IMR-90 (cell line): ENCODE measurements around the gene SOX30. TPM values are rescaled to one million over a fixed set of nuclear protein-coding genes. Genes with fewer than 3 reads are reported as not detected.

ENCODE experiments used
- ATAC-seq: fragments of 200-7000 bp; cut with Tn5 transposase; 2 replicates; pipeline ENCODE4 v1.9.1; 2020; ENCODE audit warnings: low read depth, mild to moderate bottlenecking, moderate library complexity
- BruUV-seq: library from RNA; stranded (reverse); fragments of 400-500 nt; replicated peaks from 2 replicates; lab custom pipeline; 2021; lab: Mats Ljungman, UMichigan
- CTCF ChIA-PET: fragments of 300-600 bp; formaldehyde crosslinking; extraction: SDS; loops from one replicate; lab custom pipeline; 2021; ENCODE audit warnings: antibody characterized with exemption; lab: Yijun Ruan, JAX
- POLR2A ChIA-PET: fragments of 300-600 bp; sonication (Branson Sonifier 250); formaldehyde crosslinking; loops from one replicate; lab custom pipeline; 2022; ENCODE audit warnings: antibody characterized with exemption; ENCODE audit not compliant: unreplicated experiment; lab: Charles Lee
- DNase-seq: peaks from one replicate; pipeline ENCODE4 v3.0.0; 2013
- H2AFZ ChIP-seq: replicated peaks from 2 replicates; pipeline ENCODE3; 2013; ENCODE audit warnings: low read length, mild to moderate bottlenecking; ENCODE audit not compliant: poor library complexity
- H2AK5ac ChIP-seq: 2 replicates; pipeline ENCODE4 v1.6.1; 2013; ENCODE audit warnings: low read depth, low read length, inconsistent platforms
- H2AK9ac ChIP-seq: replicated peaks from 2 replicates; pipeline ENCODE3; 2013; ENCODE audit warnings: mild to moderate bottlenecking, low read depth, low read length, moderate library complexity; ENCODE audit not compliant: poor library complexity
- H2BK120ac ChIP-seq: 2 replicates; pipeline ENCODE4 v1.6.1; 2013; ENCODE audit warnings: low read depth, low read length, inconsistent platforms
- H2BK15ac ChIP-seq: 3 replicates; pipeline ENCODE4 v1.6.1; 2013; ENCODE audit warnings: low read depth, low read length, inconsistent platforms
- H2BK20ac ChIP-seq: 2 replicates; pipeline ENCODE4 v1.6.1; 2013; ENCODE audit warnings: low read depth, mild to moderate bottlenecking, inconsistent platforms, low read length, moderate library complexity
- H2BK5ac ChIP-seq: 2 replicates; pipeline ENCODE4 v1.6.1; 2013; ENCODE audit warnings: mild to moderate bottlenecking, low read depth, low read length, inconsistent platforms; ENCODE audit not compliant: poor library complexity, severe bottlenecking
- H3K14ac ChIP-seq: replicated peaks from 2 replicates; pipeline ENCODE4 v1.6.1; 2013; ENCODE audit warnings: low read depth, low read length, inconsistent platforms
- H3K18ac ChIP-seq: 2 replicates; pipeline ENCODE4 v1.6.1; 2013; ENCODE audit warnings: low read depth, low read length, control low read depth
- H3K23ac ChIP-seq: 2 replicates; pipeline ENCODE4 v1.6.1; 2013; ENCODE audit warnings: low read depth, low read length, inconsistent platforms
- H3K27ac ChIP-seq: 2 replicates; pipeline ENCODE4 v1.5.1; 2013; ENCODE audit warnings: mild to moderate bottlenecking, control low read depth, low read length; ENCODE audit not compliant: insufficient read depth
- H3K27me3 ChIP-seq: 2 replicates; pipeline ENCODE4 v1.6.1; 2013; ENCODE audit warnings: low read length; ENCODE audit not compliant: control insufficient read depth, insufficient read depth
- H3K36me3 ChIP-seq: 2 replicates; pipeline ENCODE4 v1.6.1; 2013; ENCODE audit warnings: low read length, mixed read lengths; ENCODE audit not compliant: control insufficient read depth, insufficient read depth
- H3K4ac ChIP-seq: 2 replicates; pipeline ENCODE4 v1.6.1; 2013; ENCODE audit warnings: low read depth, low read length, inconsistent platforms
- H3K4me1 ChIP-seq: 2 replicates; pipeline ENCODE4 v1.6.1; 2013; ENCODE audit warnings: low read length, mixed read lengths; ENCODE audit not compliant: control insufficient read depth, insufficient read depth
- H3K4me2 ChIP-seq: 2 replicates; pipeline ENCODE4 v1.6.1; 2013; ENCODE audit warnings: low read depth, mild to moderate bottlenecking, control low read depth, low read length, moderate library complexity
- H3K4me3 ChIP-seq: 2 replicates; pipeline ENCODE4 v1.5.1; 2013; ENCODE audit warnings: low read depth, mild to moderate bottlenecking, control low read depth, low read length, moderate library complexity; ENCODE audit not compliant: insufficient read depth
- H3K56ac ChIP-seq: 2 replicates; pipeline ENCODE4 v1.6.1; 2013; ENCODE audit warnings: low read length, inconsistent platforms; ENCODE audit not compliant: insufficient read depth; ENCODE audit errors: extremely low read depth
- H3K79me1 ChIP-seq, 2 experiments: 2 replicates each; pipeline ENCODE4 v1.6.1; 2013; ENCODE audit warnings: low read length in 2 of 2, inconsistent platforms in 1 of 2, low read depth in 1 of 2
- H3K9ac ChIP-seq: 2 replicates; pipeline ENCODE4 v1.6.1; 2013; ENCODE audit warnings: low read depth, low read length, control low read depth
- H3K9me1 ChIP-seq: 2 replicates; pipeline ENCODE4 v1.6.1; 2013; ENCODE audit warnings: low read length, inconsistent platforms; ENCODE audit not compliant: insufficient read depth
- H3K9me3 ChIP-seq: 2 replicates; pipeline ENCODE4 v1.6.1; 2013; ENCODE audit warnings: low read length; ENCODE audit not compliant: control insufficient read depth, insufficient read depth
- H4K20me1 ChIP-seq: 2 replicates; pipeline ENCODE4 v1.6.1; 2013; ENCODE audit warnings: low read length, inconsistent platforms; ENCODE audit not compliant: insufficient read depth
- H4K5ac ChIP-seq: 2 replicates; pipeline ENCODE4 v1.6.1; 2013; ENCODE audit warnings: mild to moderate bottlenecking, low read depth, low read length, control low read depth
- H4K8ac ChIP-seq, 2 experiments: 2 replicates each; pipeline ENCODE4 v1.6.1; 2013; ENCODE audit warnings: low read depth in 2 of 2, low read length in 2 of 2, control low read depth in 1 of 2, inconsistent platforms in 1 of 2
- H4K91ac ChIP-seq: 2 replicates; pipeline ENCODE4 v1.6.1; 2013; ENCODE audit warnings: low read depth, low read length, inconsistent platforms; ENCODE audit not compliant: insufficient read depth
- BHLHE40 ChIP-seq: fragments of 150-350 bp; IDR thresholded peaks from 2 replicates; pipeline ENCODE4 v1.6.1; 2016; ENCODE audit warnings: mild to moderate bottlenecking, low read depth, low read length
- CEBPB ChIP-seq: IDR thresholded peaks from 2 replicates; pipeline ENCODE4 v1.6.1; 2012; ENCODE audit warnings: low read depth, low read length, improper control_type of control experiment
- CHD1 ChIP-seq: IDR thresholded peaks from 2 replicates; pipeline ENCODE4 v1.6.1; 2012; ENCODE audit warnings: low read depth, low read length, improper control_type of control experiment
- FOS ChIP-seq: fragments of 150-350 bp; IDR thresholded peaks from 2 replicates; pipeline ENCODE4 v1.6.1; 2016; ENCODE audit warnings: low read depth, low read length
- MAFK ChIP-seq: IDR thresholded peaks from 2 replicates; pipeline ENCODE4 v1.6.1; 2012; ENCODE audit warnings: low read depth, low read length, improper control_type of control experiment
- MAZ ChIP-seq: IDR thresholded peaks from 2 replicates; pipeline ENCODE4 v1.6.1; 2012; ENCODE audit warnings: low read depth, mild to moderate bottlenecking, low read length, improper control_type of control experiment, moderate library complexity, borderline replicate concordance
- MXI1 ChIP-seq: IDR thresholded peaks from 2 replicates; pipeline ENCODE4 v1.6.1; 2012; ENCODE audit warnings: low read depth, mild to moderate bottlenecking, low read length, moderate library complexity, borderline replicate concordance
- NFE2L2 ChIP-seq: fragments of 150-350 bp; IDR thresholded peaks from 2 replicates; pipeline ENCODE4 v1.6.1; 2016; ENCODE audit warnings: low read depth, mild to moderate bottlenecking, low read length
- POLR2A ChIP-seq: IDR thresholded peaks from 2 replicates; pipeline ENCODE4 v1.6.1; 2012; ENCODE audit warnings: mild to moderate bottlenecking, low read depth, low read length
- RAD21 ChIP-seq: IDR thresholded peaks from 2 replicates; pipeline ENCODE4 v1.6.1; 2012; ENCODE audit warnings: low read length, improper control_type of control experiment
- RCOR1 ChIP-seq: IDR thresholded peaks from 2 replicates; pipeline ENCODE4 v1.6.1; 2012; ENCODE audit warnings: mild to moderate bottlenecking, low read length, improper control_type of control experiment; ENCODE audit not compliant: insufficient replicate concordance
- RFX5 ChIP-seq: IDR thresholded peaks from 2 replicates; pipeline ENCODE4 v1.8.0; 2012; ENCODE audit warnings: low read depth, mild to moderate bottlenecking, low read length, moderate library complexity
- SMC3 ChIP-seq: fragments of 150-350 bp; IDR thresholded peaks from 2 replicates; pipeline ENCODE4 v1.6.1; 2016; ENCODE audit warnings: low read depth, mild to moderate bottlenecking, antibody characterized with exemption, low read length, moderate library complexity
- WGBS, 2 experiments: methylation state at CpG; one replicate each; pipeline versions ENCODE4 v1.1.5 to v1.1.7; 2013; ENCODE audit warnings: missing lambda C conversion rate in 2 of 2; ENCODE audit not compliant: insufficient read length in 1 of 2; ENCODE audit errors: extremely low coverage in 2 of 2; 5-methylcytosine and 5-hydroxymethylcytosine counted together
- dilution Hi-C: fragments of 300-500 bp; cut with HindIII; formaldehyde crosslinking; loops from one replicate; pipeline ENCODE4 v1.14.3; 2018; ENCODE audit warnings: low sequenced_read_pairs; ENCODE audit not compliant: unreplicated experiment
- in situ Hi-C: fragments of 300-500 bp; cut with MboI; formaldehyde crosslinking; loops from 3 replicates; pipeline ENCODE4 v1.14.3; 2019; ENCODE audit warnings: low sequenced_read_pairs, inconsistent platforms, mixed read lengths
- intact Hi-C: fragments of 100-400 bp; cut with micrococcal nuclease; formaldehyde crosslinking; loops from 2 replicates; pipeline ENCODE4 v1.10.0; 2022
- polyA plus RNA-seq, 3 experiments: library from polyadenylated mRNA; depleted of rRNA; stranded (reverse); fragments of >200 nt; gene quantifications; 2 replicates each; pipeline ENCODE4 v1.2.3, GENCODE V29; 2012; ENCODE audit warnings: low replicate concordance in 1 of 3
- total RNA-seq: library from RNA; depleted of rRNA; stranded (reverse); fragments of >200 nt; gene quantifications from 2 replicates; pipeline ENCODE4 v1.2.3, GENCODE V29; 2012
- TF ChIP-seq, protein P1 (sequence below): conservative IDR thresholded peaks from 2 replicates; pipeline ENCODE4 v1.5.1; 2012; ENCODE audit warnings: mild to moderate bottlenecking, low read depth, low read length, improper control_type of control experiment
- TF ChIP-seq, protein P2 (sequence below): fragments of 150-350 bp; IDR thresholded peaks from 2 replicates; pipeline ENCODE4 v1.6.1; 2016; ENCODE audit warnings: low read depth, mild to moderate bottlenecking, low read length, moderate library complexity, borderline replicate concordance
- TF ChIP-seq, protein P3 (sequence below): fragments of 150-350 bp; IDR thresholded peaks from 2 replicates; pipeline ENCODE4 v1.6.1; 2017; ENCODE audit warnings: mild to moderate bottlenecking, antibody characterized with exemption, low read length, low read depth

The SOX30 gene
- total and polyA plus RNA-seq, 2 of the 4 experiments (the other 2 are of a cell fraction), result not detected

DNA sequence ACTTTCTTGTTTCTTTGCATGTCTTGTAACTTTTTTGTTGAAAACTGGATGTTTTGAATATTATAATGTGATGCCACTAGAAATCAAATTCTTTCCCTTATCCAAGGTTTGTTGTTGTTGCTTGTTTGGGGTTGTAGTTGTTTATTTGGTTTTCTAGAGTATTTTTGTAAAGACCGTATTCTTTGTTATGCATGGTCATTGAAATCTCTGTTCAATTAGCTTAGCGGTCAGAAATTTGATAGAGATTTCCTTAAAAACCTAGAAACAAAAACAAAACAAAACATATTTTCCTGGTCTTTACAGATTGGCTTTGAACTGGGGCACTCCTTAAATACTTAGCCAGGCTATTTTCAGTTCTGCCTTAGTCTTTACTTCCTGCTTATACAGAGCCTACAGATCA is 21.9 kb downstream of the SOX30 start:
- Histone ChIP-seq H3K9me3 (peaks cover 1% of the 10 kb centered on the region; the same call in 1 of the 2 replicates), H4K5ac (no peak overlapping the region), H4K20me1 (no peaks in the 10 kb centered on the region), H2AK5ac (no peak overlapping the region), H2BK5ac (no peak overlapping the region), H2AK9ac (no peak overlapping the region), H2BK15ac (no peak overlapping the region), H3K56ac (no peak overlapping the region), H3K27me3 (no peaks in the 10 kb centered on the region), H4K8ac (no peak overlapping the region), H3K4ac (no peak overlapping the region), H4K91ac (no peak overlapping the region), H3K9ac (no peak overlapping the region), H3K23ac (no peak overlapping the region), H3K4me3 (no peak overlapping the region), H3K27ac (no peak overlapping the region), H3K9me1 (no peaks in the 10 kb centered on the region), H3K4me1 (no peaks in the 10 kb centered on the region), H3K79me1 (no peaks in the 10 kb centered on the region), H2BK20ac (no peak overlapping the region), H3K14ac (no peak overlapping the region), H2AFZ (no peak overlapping the region), H2BK120ac (no peak overlapping the region), H3K4me2 (no peak overlapping the region), H3K18ac (no peak overlapping the region), H3K36me3 (no peaks in the 10 kb centered on the region)
- no CpG with 5 or more reads among the region's 2 CpGs for WGBS, 2 experiments
- CTCF ChIA-PET, result no interaction called here
- in situ Hi-C loops (no loop called here), intact Hi-C loops (no loop called here), dilution Hi-C loops (no loop called here)
- DNase-seq (no peak), ATAC-seq (no peak)
- POLR2A ChIA-PET, result no interaction called here
- BruUV-seq, result no TSS peak
- TF ChIP-seq FOS (no peak), RAD21 (no peak), POLR2A (no peak), NFE2L2 (no peak), MAFK (no peak), CHD1 (no peak), RCOR1 (no peak), SMC3 (no peak), RFX5 (no peak), CEBPB (no peak), BHLHE40 (no peak), MXI1 (no peak), MAZ (no peak)
- TF ChIP-seq, protein P1, sequence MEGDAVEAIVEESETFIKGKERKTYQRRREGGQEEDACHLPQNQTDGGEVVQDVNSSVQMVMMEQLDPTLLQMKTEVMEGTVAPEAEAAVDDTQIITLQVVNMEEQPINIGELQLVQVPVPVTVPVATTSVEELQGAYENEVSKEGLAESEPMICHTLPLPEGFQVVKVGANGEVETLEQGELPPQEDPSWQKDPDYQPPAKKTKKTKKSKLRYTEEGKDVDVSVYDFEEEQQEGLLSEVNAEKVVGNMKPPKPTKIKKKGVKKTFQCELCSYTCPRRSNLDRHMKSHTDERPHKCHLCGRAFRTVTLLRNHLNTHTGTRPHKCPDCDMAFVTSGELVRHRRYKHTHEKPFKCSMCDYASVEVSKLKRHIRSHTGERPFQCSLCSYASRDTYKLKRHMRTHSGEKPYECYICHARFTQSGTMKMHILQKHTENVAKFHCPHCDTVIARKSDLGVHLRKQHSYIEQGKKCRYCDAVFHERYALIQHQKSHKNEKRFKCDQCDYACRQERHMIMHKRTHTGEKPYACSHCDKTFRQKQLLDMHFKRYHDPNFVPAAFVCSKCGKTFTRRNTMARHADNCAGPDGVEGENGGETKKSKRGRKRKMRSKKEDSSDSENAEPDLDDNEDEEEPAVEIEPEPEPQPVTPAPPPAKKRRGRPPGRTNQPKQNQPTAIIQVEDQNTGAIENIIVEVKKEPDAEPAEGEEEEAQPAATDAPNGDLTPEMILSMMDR, result no peak
- TF ChIP-seq, protein P2, sequence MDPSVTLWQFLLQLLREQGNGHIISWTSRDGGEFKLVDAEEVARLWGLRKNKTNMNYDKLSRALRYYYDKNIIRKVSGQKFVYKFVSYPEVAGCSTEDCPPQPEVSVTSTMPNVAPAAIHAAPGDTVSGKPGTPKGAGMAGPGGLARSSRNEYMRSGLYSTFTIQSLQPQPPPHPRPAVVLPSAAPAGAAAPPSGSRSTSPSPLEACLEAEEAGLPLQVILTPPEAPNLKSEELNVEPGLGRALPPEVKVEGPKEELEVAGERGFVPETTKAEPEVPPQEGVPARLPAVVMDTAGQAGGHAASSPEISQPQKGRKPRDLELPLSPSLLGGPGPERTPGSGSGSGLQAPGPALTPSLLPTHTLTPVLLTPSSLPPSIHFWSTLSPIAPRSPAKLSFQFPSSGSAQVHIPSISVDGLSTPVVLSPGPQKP, result no peak
- TF ChIP-seq, protein P3, sequence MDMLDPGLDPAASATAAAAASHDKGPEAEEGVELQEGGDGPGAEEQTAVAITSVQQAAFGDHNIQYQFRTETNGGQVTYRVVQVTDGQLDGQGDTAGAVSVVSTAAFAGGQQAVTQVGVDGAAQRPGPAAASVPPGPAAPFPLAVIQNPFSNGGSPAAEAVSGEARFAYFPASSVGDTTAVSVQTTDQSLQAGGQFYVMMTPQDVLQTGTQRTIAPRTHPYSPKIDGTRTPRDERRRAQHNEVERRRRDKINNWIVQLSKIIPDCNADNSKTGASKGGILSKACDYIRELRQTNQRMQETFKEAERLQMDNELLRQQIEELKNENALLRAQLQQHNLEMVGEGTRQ, result no peak
